Activated gamma-delta T cell treated with Interleukin-2 at 50 U/mL for 16 hours (primary cell): ENCODE measurements around the gene MAGOH.

Experiments
- DNase-seq: peaks from one replicate; pipeline ENCODE4 v3.0.0-alpha.2; 2020

MAGOH gene

DNA sequence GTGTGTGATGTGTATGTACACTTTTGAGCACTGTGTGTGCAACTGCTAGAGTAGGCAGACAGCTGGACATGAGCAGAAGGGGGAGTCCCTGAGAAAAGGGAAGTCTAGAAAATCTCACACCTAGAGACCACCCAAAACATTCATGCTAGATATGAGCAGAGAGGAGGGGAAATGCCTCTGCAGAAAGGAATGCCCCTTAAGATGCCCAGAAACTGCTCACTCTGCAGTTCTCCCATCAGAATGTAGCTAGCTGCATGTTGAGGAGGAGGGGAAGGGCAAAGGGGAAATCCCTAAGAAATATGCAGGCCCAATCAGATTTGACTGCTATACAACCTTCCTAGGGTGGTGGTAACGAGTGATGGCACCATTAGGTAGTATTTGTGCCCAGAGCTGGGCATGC is 31.8 kb upstream of the MAGOH start:
- no peak for DNase-seq

DNA sequence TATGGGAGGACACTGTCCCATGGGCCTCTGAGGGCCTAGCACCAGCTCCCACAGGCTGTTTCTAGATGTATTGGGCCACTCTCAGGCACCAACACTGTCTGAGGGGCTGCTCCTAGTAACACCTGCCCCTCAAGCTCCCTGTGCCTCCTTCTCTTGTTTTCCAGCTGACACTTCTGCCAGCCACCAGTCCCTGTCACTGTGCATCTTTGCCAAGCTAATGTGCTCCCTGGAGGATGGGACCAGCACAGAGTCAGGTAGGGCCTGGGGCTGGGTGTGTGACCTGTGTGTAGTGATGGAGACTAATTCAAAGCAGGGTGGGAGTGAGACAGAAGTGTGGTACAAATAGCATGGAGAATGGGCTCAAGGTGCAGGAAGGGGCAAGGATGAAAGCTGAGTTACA is 29.4 kb upstream of the MAGOH start:
- DNase-seq = no peak

DNA sequence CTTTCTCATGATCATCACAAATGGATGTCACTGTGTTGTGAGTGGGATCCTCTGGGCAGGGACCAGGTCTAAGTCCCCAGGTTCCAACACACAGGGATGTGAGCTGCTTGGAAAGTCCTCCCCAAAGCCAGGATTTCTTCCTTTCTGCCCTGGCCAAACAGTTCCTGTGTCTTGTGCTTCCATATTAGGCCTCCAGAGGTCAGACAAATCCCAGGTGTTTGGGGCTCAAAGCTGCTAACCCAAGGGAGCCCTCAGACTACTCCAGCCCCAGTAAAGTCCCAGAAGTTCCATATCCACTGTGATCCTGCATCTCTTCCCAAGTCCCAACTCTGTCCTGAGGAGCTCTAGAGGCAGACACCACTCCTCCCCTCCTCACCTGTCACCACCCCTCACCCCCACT is 27.7 kb upstream of the MAGOH start:
- DNase-seq = no peak

DNA sequence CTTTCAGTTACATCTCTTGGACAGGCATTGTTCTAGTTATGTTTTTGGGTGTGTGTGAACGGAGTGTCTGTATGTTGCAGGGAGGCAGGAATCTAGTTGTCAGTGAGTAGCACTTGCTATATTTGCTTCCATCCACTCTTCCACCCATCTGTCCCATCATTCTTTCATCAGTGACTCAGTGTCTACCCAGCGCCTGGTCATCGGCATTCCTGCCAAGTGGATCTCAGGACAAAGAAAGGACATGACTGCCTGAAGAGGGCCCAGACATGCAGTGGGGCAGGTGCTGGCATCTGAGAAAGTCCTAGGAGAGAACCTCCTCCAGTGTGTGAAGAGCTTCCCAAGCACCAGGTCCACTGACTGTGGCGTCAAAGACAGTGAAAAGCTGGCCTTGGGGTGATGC is 27.3 kb upstream of the MAGOH start:
- no peak for DNase-seq

DNA sequence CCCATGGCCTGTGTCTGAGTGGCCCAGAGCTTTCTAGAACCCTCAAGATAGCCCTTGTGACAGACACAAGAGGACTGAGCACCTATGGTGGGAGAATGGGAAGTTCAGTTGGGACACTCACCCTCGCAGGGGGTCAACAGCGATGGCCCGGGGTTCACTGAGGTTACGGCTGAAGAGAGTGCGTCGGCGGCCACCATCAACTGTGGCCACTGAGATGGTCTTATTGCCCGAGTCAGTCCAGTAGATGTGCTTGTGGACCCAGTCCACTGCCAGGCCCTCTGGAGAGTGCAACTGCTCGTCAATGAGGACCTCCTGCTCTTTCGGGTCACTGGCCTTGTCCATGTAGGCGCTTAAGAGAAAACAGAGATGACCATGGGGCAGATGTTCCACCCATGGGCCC is 25.7 kb upstream of the MAGOH start:
- no peak for DNase-seq

DNA sequence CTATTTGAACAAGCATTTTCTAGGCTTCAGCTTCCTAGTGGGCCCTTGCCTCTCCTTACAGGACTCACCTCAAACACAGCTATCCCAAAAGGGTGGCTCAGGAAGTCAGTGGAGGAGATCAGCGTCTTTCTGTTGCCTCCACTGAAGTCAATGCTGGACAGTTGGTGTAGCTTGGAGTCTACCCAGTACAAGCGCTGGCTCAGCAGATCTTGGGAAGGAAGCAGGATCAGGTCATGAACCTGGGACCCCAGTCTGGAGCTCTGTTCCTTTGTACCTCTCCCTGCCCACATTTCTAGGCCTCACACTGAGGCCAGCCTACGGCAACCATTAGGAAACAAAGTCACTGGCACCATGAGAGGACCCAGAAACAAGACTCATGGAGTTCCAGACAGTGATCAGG is 23.7 kb upstream of the MAGOH start:
- DNase-seq = no peak

DNA sequence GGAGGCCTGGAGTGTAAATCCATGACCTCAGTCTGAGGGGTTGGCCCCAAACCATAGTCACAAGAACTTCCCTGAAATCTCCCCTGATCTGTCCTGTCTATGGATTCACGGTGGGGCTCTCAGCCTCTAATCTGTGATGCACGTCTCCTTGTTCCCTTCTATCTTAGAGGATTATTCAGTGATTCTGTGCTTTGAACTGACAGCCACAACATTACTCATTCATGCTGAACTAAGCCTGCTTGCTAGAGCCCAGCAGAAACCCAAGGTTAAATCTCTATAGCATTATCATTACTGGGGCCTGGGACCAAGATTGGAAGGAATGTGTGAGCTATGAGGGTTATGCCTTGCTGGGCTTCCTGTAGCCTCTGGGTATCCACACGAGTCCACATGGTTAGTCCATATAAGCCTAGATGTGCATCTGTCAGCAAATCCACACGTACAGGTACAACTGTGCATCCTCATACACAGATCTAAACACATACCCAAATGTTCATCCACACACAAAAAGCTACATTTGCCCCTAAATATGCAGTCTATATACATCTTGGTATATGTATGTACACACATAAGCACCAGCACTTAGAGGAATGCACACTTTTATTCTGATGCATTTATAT is 22.4 kb upstream of the MAGOH start:
- no peak for DNase-seq

DNA sequence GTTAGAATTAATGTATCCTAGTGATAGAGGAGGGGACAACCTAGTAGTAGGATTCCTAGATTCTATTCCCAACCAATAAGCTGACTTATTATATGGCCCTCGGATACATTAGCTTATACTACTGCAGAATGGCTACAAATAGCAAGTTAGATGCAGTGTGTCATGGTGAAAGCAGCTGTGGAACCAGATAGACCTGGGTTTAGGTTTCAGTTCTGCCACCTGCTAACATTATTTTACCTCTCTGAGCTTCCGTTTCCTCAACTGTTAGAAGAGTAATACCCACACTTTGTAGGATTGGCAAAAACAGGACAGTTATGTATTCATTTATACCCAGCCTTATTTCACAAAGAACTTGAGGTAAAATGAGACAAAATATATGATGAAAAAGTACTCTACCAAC is 21.6 kb upstream of the MAGOH start:
- DNase-seq = no peak

DNA sequence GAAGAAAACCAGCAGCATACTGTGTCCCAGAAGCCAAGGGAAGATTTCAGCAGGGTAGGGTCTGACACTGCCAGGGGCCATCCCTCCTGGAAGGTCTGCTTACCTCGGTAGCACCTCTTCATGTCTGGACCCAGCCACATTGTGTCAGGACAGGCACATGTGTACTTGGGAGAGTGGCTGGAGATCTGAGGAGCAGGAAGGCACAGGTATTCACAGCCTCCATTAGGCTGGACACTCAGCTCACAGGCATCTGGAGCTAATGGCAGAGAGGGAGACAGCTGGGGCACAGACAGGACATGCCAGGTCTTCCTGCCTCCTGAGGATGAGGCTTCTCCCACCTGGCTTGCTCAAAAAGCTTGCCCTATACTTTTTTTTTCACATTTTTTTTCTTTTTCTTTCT is 19.9 kb upstream of the MAGOH start:
- no peak for DNase-seq

DNA sequence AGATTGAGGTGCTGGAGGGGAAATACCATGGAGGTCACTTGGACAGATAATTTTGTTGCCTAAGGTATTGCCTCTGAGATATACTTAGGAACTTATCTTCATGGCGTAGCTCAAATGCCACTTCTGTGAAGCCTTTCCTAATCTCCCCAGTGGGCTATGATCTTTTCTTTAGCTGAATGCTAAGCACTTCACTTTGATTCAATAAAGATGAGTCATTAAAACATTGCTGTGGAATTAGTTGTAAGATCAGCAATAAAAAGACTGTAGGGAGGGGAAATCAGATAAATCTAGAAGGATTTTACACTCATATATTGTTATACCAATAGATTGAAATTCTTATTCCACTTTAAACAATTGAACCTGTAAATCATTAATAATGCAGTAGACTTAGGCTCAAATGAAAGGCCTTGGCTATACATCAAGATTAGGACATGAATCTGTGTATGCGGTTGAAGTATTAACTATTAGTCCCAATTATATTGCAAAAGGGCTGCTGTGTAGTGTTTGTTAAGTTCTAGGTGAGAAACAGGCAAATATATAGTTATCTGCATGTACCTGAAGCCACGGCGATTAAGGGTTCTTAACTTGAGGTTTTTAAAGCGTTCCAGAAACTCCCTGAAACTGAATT is 19.2 kb upstream of the MAGOH start:
- no peak for DNase-seq

DNA sequence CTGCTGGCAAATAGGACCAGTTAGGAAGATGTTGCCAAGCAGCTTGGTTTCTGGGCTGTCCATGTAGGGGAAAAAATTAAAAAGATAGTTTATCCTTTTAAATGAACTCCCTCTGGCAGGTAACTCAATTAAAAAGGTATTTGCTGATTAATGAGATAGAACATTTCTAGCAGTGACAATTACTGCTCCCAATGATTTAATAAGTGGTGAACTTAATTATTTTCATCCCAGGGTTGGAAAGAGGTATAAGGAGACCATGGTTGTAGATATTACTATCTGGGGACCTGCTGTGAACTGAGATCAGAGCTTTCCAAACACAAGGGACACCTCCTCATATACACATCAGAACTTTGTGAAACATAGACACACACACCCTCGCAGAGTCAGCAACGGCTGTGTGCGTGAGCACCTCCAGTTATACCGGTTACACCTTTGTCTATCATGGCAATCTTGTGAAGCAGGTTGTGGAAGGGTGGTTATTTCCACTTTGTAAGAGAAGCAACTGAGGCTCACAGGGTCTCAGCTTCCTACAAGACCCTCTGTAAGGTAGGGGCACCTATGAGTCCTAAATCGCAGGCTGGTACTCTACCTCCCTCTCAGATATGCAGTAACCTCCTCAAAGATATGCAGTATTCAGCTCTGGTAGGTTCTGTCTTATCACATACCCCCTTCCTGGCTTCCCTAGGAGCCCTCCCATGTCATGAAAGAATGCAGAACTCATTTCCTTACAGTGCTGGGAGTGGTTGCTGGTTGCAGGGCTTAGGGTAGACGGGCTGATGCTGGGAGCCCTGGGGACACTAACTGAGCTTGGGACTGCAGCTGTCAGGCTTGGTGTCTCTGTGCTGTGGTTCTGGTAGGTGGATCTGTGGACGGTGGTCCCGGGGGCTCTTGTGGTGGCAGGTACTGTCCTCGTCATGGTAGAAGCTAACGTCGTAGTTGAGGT is 18.5 kb upstream of the MAGOH start:
- DNase-seq = no peak

DNA sequence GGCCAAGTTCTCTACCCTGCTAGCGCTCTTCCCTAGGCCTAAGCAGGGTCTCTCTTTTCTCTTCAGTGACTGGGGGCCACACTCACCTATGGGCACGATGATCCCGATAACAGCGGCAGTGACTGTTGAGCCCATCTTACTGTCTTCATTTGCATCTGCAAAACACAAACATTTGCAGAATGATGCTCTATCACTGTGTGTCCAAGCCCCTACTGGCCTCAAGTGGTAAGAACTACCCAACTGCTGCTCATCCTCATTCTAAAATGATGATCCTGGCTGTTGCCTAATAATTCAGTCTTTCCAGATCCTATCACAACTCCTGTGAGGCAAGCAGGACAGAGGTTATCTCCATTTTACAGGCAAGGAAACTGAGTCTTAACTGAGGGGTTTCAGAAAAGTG is 16.7 kb upstream of the MAGOH start:
- DNase-seq = no peak

DNA sequence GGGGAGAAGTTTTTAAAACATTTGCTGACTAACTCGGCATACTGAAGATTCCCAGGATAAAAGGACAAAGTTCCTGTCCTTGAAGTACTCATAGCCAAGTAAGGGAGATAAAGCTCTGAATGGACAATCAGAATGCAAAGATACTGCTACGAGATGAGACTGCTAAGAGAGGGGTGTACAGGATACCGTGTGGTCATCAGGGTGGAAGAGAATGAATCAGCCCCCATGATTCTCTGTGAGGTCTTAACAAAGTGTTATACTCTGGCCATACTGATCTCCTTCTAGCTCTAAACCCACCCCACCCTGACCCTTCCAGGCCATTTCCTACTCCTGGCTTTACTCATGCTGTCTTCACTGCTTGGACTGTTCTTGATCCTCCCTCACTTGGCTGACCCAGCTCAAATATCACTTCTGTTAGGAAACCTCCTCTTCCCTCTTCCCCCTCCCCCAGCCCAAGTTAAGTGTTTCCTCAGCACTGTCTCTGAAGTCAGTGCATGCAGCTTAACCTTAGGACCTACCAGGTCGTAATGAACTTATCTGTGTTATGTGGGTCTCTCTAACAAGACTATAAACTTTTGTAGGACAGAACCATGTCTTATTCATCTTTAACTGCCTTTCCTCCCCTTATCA is 15.8 kb upstream of the MAGOH start:
- no peak for DNase-seq

DNA sequence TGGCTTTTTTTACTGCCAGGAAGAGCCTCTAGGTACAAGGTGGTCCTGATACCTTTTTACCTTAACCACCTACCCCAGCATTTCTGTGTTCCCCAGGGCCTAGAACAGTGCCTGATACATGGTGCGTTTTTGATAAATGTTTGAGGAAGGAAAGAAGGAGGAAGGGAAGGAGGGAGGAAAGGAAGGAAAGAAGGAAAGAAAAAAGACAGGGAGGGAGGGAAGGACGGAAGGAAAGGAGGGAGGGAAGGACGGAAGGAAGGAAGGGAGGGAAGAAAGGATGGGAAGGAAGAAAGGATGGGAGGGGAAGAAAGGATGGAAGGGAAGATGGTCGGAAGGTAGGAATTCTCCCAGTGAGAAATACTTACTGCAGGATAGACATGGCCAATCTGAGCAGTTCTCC is 12.0 kb upstream of the MAGOH start:
- DNase-seq = no peak

DNA sequence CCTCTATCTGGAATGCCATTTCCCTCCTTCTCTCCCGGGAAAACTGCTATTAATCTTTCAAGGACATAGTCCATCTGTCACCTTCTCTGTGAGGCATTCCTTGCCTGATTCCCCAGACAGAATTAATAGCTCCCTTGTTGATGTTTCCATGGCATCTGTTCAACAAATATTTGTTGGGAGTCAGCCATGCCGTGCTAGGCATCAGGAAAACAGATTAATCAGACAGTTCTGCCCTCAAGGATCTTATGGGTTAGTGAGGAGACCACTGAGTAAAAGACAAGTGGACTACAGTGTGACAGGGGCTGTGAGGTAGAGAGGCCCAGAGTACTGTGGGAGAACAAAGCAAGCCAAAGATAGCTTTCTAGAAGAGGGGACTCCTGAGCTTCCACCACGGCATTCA is 11.4 kb upstream of the MAGOH start:
- no peak for DNase-seq

DNA sequence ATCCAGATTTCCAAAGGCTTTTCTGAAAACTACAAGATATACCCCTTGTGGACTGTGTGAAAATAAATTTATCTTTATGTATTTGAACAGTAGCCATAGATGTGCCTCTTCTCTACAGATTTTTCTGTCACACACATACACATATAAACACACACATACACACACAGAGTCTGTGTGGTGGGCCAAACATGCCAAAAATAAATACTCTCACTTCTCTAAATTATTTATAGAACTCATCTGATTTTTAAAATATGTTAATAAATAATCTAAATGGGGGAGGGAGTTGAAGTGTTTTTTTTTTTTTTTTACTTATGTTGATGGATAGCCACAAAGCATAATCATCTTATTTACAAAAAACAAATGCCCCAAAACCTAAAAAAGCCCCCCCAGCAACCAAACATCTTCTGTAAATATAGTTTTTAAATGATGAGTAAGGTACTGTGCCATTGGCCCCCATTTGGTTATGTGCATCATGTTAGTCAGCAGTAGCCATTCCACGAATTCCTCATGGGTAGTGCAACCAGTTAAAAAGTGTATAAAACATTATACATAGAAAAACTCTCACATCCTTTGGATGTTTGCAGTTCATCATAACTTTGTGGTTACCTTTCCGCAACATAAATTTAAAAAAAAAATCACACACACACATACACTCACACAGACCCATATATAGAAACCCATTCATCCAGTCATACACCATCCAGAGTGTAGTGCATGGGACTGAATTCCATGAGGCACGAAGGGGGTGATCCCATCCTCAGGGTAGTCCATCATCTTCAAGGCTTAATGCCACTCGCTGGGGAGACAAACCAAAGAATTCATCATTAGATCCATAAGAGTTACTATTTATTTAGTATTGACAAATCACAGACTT is 8.2 kb upstream of the MAGOH start:
- DNase-seq = no peak

DNA sequence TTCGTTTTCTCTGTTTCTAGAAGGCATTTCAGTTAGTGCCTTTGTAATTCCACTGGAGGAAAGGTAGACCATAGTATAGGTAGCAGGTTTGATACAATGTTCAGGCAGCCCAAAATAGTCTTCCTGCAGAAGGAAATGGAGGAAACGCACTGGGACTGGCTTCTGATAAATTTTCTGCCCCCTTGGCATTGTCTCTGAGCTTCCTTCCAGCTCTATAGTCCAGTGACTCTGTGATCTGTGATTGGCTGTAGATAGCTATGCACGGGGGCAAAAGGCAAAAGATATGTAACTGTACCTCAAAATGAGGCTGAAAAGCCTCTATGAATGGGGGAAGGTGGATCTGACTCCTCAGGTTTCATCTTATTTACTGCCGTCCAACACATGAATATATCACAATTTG is 5.8 kb upstream of the MAGOH start:
- DNase-seq = no peak

DNA sequence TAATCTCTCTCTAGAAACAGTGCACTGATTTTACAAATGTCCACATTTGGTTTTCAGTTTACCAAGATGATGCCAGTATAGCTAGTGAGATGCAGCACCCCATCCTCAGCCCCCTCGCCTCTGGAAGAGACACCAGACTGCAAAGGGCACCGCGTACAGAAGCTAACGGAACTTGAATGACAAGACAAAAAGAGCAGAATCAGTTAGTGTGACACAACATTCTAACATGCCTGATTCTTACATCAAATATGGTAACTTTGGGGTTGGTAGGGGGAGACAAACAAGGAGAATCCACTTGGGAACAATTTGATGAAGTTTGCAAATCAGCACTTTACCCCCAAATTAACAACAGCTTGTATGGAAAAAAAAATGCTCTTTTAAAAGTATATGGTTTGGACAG is 4.1 kb upstream of the MAGOH start:
- DNase-seq = no peak

DNA sequence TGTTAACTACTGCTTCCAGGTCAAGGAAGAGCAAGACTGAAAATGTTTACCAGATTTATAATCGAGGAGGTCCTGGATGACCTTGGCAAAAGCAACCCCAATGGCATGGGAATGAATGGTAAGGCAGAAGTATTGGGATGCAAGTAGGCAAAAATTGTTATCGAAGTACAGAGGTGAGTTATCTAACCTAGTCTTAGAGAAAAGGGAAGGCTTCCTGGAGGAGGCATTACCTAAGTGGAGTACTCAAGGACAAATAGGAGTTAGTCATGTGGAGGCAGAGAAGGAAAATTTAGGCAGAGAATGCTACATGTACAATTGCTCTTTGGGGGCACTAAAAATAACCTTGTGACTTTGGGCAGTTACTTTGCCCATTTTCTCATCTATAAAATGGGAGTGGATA is 3.5 kb upstream of the MAGOH start:
- DNase-seq = no peak

DNA sequence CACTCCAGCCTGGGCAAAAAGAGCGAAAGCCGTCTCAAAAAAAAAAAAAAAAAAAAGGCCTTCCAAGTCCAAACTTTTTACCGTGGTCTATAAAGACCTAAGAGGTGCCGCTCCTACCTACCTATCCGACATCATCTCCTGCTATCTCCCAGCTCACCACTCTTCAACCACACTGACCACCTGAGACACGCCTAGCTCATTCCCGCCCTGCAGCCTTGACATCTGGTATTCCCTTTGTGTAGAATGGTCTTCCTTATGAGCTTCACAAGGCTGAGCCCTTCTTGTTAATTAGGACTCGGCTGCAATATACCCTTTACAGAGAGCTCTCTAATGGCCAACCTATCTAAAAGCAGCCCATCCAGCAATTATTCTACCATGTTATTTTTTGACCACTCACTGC is 680 bp downstream of the MAGOH start:
- no peak for DNase-seq

DNA sequence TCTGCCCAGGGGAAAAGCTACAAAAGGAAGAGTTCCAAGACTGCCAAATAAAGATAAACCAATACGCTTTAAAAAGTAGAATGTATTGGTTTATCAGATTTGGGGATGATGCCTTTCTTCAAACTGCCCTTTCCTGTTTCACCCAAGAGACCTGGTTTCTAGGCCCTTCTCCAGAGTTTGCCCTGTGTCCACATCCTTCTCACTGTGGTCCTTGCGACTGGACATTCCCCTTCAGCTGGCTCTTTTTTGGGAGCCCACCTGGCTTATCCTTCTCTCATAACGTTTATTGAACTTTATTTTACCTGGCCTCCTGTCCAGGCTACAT is 17.4 kb downstream of the MAGOH start:
- DNase-seq = no peak

DNA sequence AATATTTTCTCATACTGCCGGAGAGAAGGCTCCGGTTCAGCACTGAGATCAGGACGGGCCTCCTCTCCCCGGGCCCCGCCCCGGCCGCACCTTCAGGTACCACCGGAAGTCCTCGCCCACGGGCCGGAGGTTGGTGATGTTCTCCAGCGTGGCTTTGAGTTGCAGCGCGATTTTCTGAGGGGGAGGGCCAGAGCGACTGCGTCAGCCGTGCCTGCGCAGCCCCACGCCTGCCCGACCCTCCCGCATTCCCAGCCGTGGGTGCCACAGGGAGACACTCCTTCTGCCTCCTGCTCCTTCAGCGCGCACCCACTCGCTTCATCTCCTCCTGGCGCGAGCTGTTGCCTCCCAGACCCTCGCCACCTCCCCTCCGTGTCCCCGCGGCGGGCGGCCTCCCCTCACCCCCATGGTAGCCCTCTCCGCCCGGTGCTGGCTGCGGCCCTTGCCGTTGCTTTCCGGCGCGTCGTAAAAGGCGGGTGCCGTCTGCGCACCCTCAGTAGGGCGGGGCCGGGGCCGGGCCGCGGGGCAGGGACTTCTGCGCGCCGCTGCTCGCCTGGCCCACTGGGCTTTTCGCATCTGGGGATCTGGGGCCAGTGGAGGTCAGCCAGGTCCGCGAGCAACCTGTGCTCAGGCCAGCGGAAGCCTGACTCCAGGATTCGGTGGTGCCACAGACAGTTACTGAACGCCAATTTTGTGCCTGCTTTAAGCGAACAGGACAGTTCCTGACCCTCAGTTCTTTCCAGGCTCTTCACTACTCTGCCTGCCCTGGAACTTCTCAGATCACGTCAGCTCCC is 18.0 kb downstream of the MAGOH start, which contains the start of gene CZIB:
Gene CZIB (minus strand): TSS at position 464 of the 791 bp plus-strand sequence. CDS start 59 bp downstream, at position 405.
- peak; percentile 91 for DNase-seq
